GM18508 (cell line): ENCODE data around the gene SLAMF9.

Experiments
- ATAC-seq: cut with Tn5 transposase; IDR thresholded peaks from one replicate; pipeline ENCODE4 v1.9.1; 2021; ENCODE audit warnings: moderate number of reproducible peaks; ENCODE audit not compliant: insufficient read depth, unreplicated experiment

Gene SLAMF9

GRCh38 chr1:159977364-159978106, 23.5 kb upstream of the SLAMF9 start:
- ATAC-seq: no peak

DNA sequence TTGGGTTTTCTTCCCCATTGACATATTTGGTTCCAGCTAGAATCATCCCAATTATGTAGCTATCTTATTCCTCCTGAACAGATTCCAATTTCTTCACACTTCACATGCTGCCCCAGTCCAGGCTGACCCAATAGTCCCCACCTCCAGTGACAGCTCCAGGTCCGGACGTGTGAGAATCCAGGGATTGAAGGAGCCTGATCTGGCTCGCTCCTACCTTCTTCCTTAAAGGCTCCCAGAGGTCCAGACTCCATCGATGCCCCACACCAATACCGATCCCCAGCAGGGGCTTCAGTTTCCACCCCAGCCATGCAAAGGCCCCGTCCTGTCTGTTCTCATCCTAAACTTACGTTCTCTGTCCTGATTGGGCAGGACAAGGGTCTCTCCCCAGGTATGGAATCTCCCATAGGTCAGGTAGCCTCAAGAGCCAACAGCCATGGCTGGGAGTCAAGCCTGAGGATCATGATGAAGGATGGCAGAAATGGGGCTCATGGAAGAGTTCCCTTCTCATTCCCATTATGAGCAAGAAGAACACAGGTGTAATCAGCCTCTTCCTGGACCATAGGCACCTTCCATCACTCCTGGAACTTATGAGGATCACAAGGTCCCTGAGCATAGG, 20.4 kb upstream of the SLAMF9 start:
- ATAC-seq: no peak

GRCh38 chr1:159973350-159973940, 19.4 kb upstream of the SLAMF9 start:
- ATAC-seq: no peak

- ATAC-seq: no peak
Observed at GRCh38 chr1:159972443-159973205, 18.6 kb upstream of the SLAMF9 start.

GRCh38 chr1:159970932-159971342, 16.9 kb upstream of the SLAMF9 start:
- no peak for ATAC-seq

- ATAC-seq: no peak
Observed at GRCh38 chr1:159968901-159969300, 14.9 kb upstream of the SLAMF9 start.

GRCh38 chr1:159965263-159965662, 11.2 kb upstream of the SLAMF9 start:
- ATAC-seq: no peak

GRCh38 chr1:159964144-159964543, 10.1 kb upstream of the SLAMF9 start:
- ATAC-seq: no peak

GRCh38 chr1:159962176-159962575, 8.1 kb upstream of the SLAMF9 start:
- ATAC-seq: no peak

DNA sequence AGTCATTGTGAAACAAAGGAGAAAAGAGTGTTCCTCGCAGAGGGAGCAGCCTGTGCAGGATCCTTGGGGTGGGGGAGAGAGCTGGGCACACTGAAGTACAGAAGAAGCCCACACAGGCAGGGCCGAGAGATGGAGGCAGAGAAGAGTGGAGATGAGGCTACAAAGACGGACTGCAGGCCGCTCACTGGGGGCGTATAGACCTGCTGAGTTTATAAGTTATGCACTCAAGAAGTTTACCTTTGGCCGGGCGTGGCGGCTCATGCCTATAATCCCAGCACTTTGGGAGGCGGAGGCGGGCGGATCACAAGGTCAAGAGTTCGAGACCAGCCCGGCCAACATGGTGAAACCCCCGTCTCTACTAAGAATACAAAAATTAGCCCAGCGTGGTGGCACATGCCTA, 7.6 kb upstream of the SLAMF9 start:
- no peak for ATAC-seq

GRCh38 chr1:159960721-159961381, 6.8 kb upstream of the SLAMF9 start:
- no peak for ATAC-seq

GRCh38 chr1:159959451-159959850, 5.4 kb upstream of the SLAMF9 start:
- no peak for ATAC-seq

DNA sequence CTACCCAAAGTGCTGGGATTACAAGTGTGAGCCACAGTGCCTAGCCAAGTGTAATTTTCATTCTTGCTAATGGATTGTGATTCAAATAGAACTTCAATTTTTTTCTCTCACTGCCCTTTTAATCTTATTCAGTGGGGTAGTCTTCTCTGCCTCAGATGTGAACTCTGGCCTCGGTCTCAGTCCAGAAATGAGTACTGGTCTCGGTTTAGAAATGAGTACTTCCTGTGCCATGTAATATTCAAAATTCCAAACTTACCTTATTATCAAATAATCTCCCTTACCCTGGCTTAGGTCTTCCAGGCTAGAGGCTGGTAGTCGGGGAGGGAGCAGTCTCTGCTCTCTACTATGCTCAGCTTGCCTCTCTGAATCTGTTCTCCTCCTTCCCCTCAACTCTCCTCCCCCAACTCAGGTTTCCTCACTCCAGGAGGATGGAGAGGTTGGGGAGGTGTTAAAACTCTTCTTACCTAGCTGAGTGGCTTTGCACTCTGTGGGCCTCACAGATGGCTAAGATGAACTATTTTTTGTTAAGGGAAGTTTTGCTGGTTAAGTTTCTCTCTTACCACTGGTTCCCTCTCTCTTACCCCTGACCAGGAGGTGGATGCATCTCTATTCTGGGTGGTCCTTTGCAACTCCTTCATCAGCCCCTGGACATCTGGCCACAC, 4.8 kb upstream of the SLAMF9 start:
- ATAC-seq: no peak

- ATAC-seq: no peak
Observed at GRCh38 chr1:159957824-159958268, 3.8 kb upstream of the SLAMF9 start.

- no peak for ATAC-seq
Observed at GRCh38 chr1:159955456-159955855, 1.4 kb upstream of the SLAMF9 start.

DNA sequence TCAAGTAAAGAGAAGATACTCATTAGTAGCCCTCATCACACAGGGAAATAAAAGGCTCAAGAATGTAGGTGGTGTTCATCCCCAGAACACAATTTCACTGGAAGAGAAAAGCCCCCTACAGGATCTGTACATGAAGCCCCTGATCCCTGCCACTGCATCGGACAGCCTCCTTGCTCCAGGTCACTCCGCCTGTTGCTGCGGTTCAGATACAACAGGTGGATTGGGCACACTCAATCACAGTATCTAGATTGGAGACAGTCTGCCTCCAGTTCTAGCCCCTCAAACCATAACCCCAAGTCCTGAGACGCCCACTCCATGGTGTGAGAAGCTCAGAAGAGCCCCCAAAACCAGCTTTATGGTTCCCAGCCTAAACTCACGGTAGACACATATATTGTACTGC, 1.1 kb downstream of the SLAMF9 start:
- ATAC-seq: no peak

GRCh38 chr1:159951551-159951950, 2.5 kb downstream of the SLAMF9 start:
- no peak for ATAC-seq

- ATAC-seq: no peak
Observed at GRCh38 chr1:159951016-159951415, 3.0 kb downstream of the SLAMF9 start.

DNA sequence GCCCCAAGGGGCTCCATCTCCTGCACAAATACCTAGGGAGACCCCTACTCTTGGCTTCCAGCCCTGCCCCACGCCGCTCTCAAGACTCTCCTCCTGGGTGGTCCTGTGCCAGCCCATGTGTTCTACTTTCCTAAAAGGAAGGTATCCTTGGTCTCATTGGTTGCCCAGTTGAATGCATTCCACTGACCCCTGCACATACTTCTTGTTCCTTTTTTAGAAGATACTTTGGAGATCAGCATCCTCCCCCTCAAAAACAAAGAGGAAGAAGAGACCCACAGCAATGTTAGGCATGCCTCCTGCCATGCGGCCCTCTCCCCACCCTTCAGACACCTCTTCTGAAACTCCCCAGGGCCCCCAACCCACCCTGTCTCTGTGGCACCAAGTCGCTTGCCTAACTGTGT, 4.1 kb downstream of the SLAMF9 start:
- ATAC-seq: no peak

- no peak for ATAC-seq
Observed at GRCh38 chr1:159949123-159949522, 4.9 kb downstream of the SLAMF9 start.
